GM23338 (cell line): ENCODE data around the gene EEPD1. TPM values are rescaled to one million over a fixed set of nuclear protein-coding genes. Genes with fewer than 3 reads are reported as not detected.
A peak's percentile ranks its signal among the peaks of the same experiment; 100 is the strongest.

ENCODE experiments used
- ATAC-seq: fragments of 200-7000 bp; cut with Tn5 transposase; 3 replicates; pipeline ENCODE4 v1.9.1; 2020
- DNase-seq: peaks from one replicate; pipeline ENCODE4 v3.0.0-alpha.2; 2015; ENCODE audit warnings: low spot score
- H2AFZ ChIP-seq: fragments of 200-600 bp; sonication (generic); 2 replicates; pipeline ENCODE4 v1.8.0; 2016; ENCODE audit warnings: antibody characterized with exemption, mild to moderate bottlenecking, moderate library complexity
- H3F3A ChIP-seq: fragments of 200-600 bp; sonication (generic); replicated peaks from 2 replicates; pipeline ENCODE4 v1.8.0; 2017; ENCODE audit warnings: antibody characterized with exemption, mixed run types, low read depth
- H3K27ac ChIP-seq: fragments of 200-600 bp; sonication (generic); 2 replicates; pipeline ENCODE4 v1.6.1; 2016; ENCODE audit warnings: low read depth
- H3K27me3 ChIP-seq: fragments of 200-600 bp; sonication (generic); 2 replicates; pipeline ENCODE4 v1.8.0; 2016; ENCODE audit warnings: mild to moderate bottlenecking, mixed run types, moderate library complexity; ENCODE audit not compliant: insufficient read depth
- H3K36me3 ChIP-seq: fragments of 200-600 bp; sonication (generic); 2 replicates; pipeline ENCODE4 v1.8.0; 2016; ENCODE audit warnings: mild to moderate bottlenecking; ENCODE audit not compliant: insufficient read depth
- H3K4me1 ChIP-seq: fragments of 200-600 bp; sonication (generic); 2 replicates; pipeline ENCODE4 v1.8.0; 2016; ENCODE audit warnings: mild to moderate bottlenecking, moderate library complexity; ENCODE audit not compliant: insufficient read depth
- H3K4me2 ChIP-seq: fragments of 200-600 bp; sonication (generic); 2 replicates; pipeline ENCODE4 v1.7.1; 2017; ENCODE audit warnings: mixed run types
- H3K4me3 ChIP-seq: fragments of 200-600 bp; sonication (generic); 2 replicates; pipeline ENCODE4 v1.6.1; 2016; ENCODE audit warnings: mixed run types
- H3K79me2 ChIP-seq: fragments of 200-600 bp; sonication (generic); replicated peaks from 2 replicates; pipeline ENCODE4 v1.8.0; 2017; ENCODE audit warnings: mild to moderate bottlenecking; ENCODE audit not compliant: insufficient read depth
- H3K9me2 ChIP-seq: fragments of 200-600 bp; sonication (generic); 2 replicates; pipeline ENCODE4 v1.8.0; 2017; ENCODE audit not compliant: insufficient read depth
- H4K20me1 ChIP-seq: fragments of 200-600 bp; sonication (generic); replicated peaks from 2 replicates; pipeline ENCODE4 v1.8.0; 2017; ENCODE audit warnings: mild to moderate bottlenecking; ENCODE audit not compliant: insufficient read depth
- H3K27ac Mint-ChIP-seq: 2 replicates; pipeline ENCODE4 v1.8.0; 2020; ENCODE audit warnings: inconsistent platforms, mild to moderate bottlenecking, moderate library complexity, mixed read lengths
- H3K27me3 Mint-ChIP-seq: 3 replicates; pipeline ENCODE4 v1.8.0; 2022; ENCODE audit warnings: low read depth, mild to moderate bottlenecking, moderate library complexity, mixed read lengths, inconsistent platforms; ENCODE audit not compliant: insufficient read depth, poor library complexity
- H3K36me3 Mint-ChIP-seq: 3 replicates; pipeline ENCODE4 v1.8.0; 2021; ENCODE audit warnings: low read depth, mild to moderate bottlenecking, inconsistent platforms, moderate library complexity, mixed read lengths
- H3K4me1 Mint-ChIP-seq: 3 replicates; pipeline ENCODE4 v1.8.0; 2020; ENCODE audit warnings: mild to moderate bottlenecking, inconsistent platforms, mixed read lengths
- H3K4me3 Mint-ChIP-seq: 3 replicates; pipeline ENCODE4 v1.8.0; 2021; ENCODE audit warnings: moderate library complexity, mild to moderate bottlenecking, inconsistent platforms, mixed read lengths
- H3K9me3 Mint-ChIP-seq: 3 replicates; pipeline ENCODE4 v1.8.0; 2020; ENCODE audit warnings: moderate library complexity, mild to moderate bottlenecking, inconsistent platforms, mixed read lengths
- CREB1 ChIP-seq: fragments of 250-450 bp; sonication (Bioruptor Pico); IDR thresholded peaks from 2 replicates; pipeline ENCODE4 v1.5.0; 2020; ENCODE audit warnings: low read depth, mild to moderate bottlenecking, moderate library complexity
- ETS1 ChIP-seq: IDR thresholded peaks from 2 replicates; pipeline ENCODE4 v1.6.1; 2016; ENCODE audit warnings: antibody characterized with exemption
- EZH2 ChIP-seq: fragments of 200-600 bp; sonication (generic); IDR thresholded peaks from one replicate; pipeline ENCODE4 v1.8.0; 2017; ENCODE audit warnings: antibody characterized with exemption, mild to moderate bottlenecking, low read depth; ENCODE audit not compliant: unreplicated experiment
- EZH2phosphoT487 ChIP-seq: fragments of 200-600 bp; sonication (generic); IDR thresholded peaks from one replicate; pipeline ENCODE4 v1.8.1; 2018; ENCODE audit warnings: antibody characterized with exemption; ENCODE audit not compliant: unreplicated experiment
- JUNB ChIP-seq: IDR thresholded peaks from one replicate; pipeline ENCODE4 v1.6.1; 2016; ENCODE audit warnings: antibody characterized with exemption; ENCODE audit not compliant: unreplicated experiment
- NANOG ChIP-seq: IDR thresholded peaks from 2 replicates; pipeline ENCODE4 v1.6.1; 2016; ENCODE audit warnings: antibody characterized with exemption, borderline replicate concordance
- POLR2AphosphoS5 ChIP-seq: IDR thresholded peaks from 2 replicates; pipeline ENCODE4 v1.6.1; 2016; ENCODE audit warnings: antibody characterized with exemption, low read depth
- STAT1 ChIP-seq: IDR thresholded peaks from one replicate; pipeline ENCODE4 v1.6.1; 2016; ENCODE audit warnings: antibody characterized with exemption; ENCODE audit not compliant: unreplicated experiment
- ZNF114 ChIP-seq: fragments of 250-450 bp; sonication (Bioruptor Pico); IDR thresholded peaks from 2 replicates; pipeline ENCODE4 v1.5.0; 2020; ENCODE audit warnings: mild to moderate bottlenecking, moderate library complexity
- ZNF331 ChIP-seq: fragments of 250-450 bp; sonication (Bioruptor Pico); IDR thresholded peaks from 2 replicates; pipeline ENCODE4 v1.5.0; 2020; ENCODE audit warnings: low read depth, mild to moderate bottlenecking, moderate library complexity
- polyA plus RNA-seq: library from polyadenylated mRNA; unstranded; fragments of >200 nt; fragmentation: Nextera tagmentation; extraction: Ambion mirVana; gene quantifications from 2 replicates; pipeline ENCODE4 v1.2.1, GENCODE V29; 2016
- total RNA-seq: library from RNA; depleted of rRNA; stranded (reverse); fragments of >200 nt; shearing (Covaris generic); gene quantifications from 2 replicates; pipeline ENCODE4 v1.2.3, GENCODE V29; 2014
- TF ChIP-seq, protein P1 (sequence below), 2 experiments: fragments of 200-600 bp in 1 of 2; sonication (generic) in 1 of 2; conservative IDR thresholded peaks; 2 replicates each; pipeline versions ENCODE4 v1.5.1 to v1.6.1; 2016 to 2017; ENCODE audit warnings: antibody characterized with exemption in 2 of 2, low read depth in 2 of 2, mild to moderate bottlenecking in 2 of 2, moderate library complexity in 1 of 2
- TF ChIP-seq, protein P2 (sequence below): fragments of 250-450 bp; sonication (Bioruptor Pico); IDR thresholded peaks from 2 replicates; pipeline ENCODE4 v1.5.0; 2020; ENCODE audit warnings: mild to moderate bottlenecking, moderate library complexity
- TF ChIP-seq, protein P3 (sequence below): IDR thresholded peaks from one replicate; pipeline ENCODE4 v1.6.1; 2018; ENCODE audit warnings: antibody characterized with exemption; ENCODE audit not compliant: unreplicated experiment

Gene EEPD1
- total and polyA plus RNA-seq, 2 experiments from 2014 or later, result 4.1 to 17.1 TPM

- Mint-ChIP-seq H3K4me1 (peaks cover 40% of the 10 kb centered on the region), H3K36me3 (peaks cover 15% of the 10 kb centered on the region; the same call in 2 of the 3 replicates), H3K9me3 (peaks cover 10% of the 10 kb centered on the region), H3K27me3 (peaks cover 11% of the 10 kb centered on the region), H3K27ac (peak overlapping the region; percentile 58; the same call in 1 of the 2 replicates), H3K4me3 (no peak overlapping the region)
- no peaks in the 10 kb centered on the region for H3K27me3 ChIP-seq
- no peak overlapping the region for H3K27ac ChIP-seq
- H3K4me1 ChIP-seq, result peaks cover 12% of the 10 kb centered on the region
- no peak overlapping the region for H3K4me2 ChIP-seq
- no peak overlapping the region for H2AFZ ChIP-seq
- no peaks in the 10 kb centered on the region for H4K20me1 ChIP-seq
- TF ChIP-seq, protein P1, sequence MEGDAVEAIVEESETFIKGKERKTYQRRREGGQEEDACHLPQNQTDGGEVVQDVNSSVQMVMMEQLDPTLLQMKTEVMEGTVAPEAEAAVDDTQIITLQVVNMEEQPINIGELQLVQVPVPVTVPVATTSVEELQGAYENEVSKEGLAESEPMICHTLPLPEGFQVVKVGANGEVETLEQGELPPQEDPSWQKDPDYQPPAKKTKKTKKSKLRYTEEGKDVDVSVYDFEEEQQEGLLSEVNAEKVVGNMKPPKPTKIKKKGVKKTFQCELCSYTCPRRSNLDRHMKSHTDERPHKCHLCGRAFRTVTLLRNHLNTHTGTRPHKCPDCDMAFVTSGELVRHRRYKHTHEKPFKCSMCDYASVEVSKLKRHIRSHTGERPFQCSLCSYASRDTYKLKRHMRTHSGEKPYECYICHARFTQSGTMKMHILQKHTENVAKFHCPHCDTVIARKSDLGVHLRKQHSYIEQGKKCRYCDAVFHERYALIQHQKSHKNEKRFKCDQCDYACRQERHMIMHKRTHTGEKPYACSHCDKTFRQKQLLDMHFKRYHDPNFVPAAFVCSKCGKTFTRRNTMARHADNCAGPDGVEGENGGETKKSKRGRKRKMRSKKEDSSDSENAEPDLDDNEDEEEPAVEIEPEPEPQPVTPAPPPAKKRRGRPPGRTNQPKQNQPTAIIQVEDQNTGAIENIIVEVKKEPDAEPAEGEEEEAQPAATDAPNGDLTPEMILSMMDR (conservative IDR thresholded peaks at IDR 0.05; ENCODE audit: low read depth in 2 of 2), result no peak
- TF ChIP-seq ZNF114 (CRISPR knock-in tag) (no peak), POLR2AphosphoS5 (no peak), NANOG (no peak), JUNB (no peak), EZH2phosphoT487 (no peak), ETS1 (no peak), CREB1 (no peak), ZNF331 (CRISPR knock-in tag) (no peak), EZH2 (no peak), STAT1 (no peak)
- TF ChIP-seq, protein P2, sequence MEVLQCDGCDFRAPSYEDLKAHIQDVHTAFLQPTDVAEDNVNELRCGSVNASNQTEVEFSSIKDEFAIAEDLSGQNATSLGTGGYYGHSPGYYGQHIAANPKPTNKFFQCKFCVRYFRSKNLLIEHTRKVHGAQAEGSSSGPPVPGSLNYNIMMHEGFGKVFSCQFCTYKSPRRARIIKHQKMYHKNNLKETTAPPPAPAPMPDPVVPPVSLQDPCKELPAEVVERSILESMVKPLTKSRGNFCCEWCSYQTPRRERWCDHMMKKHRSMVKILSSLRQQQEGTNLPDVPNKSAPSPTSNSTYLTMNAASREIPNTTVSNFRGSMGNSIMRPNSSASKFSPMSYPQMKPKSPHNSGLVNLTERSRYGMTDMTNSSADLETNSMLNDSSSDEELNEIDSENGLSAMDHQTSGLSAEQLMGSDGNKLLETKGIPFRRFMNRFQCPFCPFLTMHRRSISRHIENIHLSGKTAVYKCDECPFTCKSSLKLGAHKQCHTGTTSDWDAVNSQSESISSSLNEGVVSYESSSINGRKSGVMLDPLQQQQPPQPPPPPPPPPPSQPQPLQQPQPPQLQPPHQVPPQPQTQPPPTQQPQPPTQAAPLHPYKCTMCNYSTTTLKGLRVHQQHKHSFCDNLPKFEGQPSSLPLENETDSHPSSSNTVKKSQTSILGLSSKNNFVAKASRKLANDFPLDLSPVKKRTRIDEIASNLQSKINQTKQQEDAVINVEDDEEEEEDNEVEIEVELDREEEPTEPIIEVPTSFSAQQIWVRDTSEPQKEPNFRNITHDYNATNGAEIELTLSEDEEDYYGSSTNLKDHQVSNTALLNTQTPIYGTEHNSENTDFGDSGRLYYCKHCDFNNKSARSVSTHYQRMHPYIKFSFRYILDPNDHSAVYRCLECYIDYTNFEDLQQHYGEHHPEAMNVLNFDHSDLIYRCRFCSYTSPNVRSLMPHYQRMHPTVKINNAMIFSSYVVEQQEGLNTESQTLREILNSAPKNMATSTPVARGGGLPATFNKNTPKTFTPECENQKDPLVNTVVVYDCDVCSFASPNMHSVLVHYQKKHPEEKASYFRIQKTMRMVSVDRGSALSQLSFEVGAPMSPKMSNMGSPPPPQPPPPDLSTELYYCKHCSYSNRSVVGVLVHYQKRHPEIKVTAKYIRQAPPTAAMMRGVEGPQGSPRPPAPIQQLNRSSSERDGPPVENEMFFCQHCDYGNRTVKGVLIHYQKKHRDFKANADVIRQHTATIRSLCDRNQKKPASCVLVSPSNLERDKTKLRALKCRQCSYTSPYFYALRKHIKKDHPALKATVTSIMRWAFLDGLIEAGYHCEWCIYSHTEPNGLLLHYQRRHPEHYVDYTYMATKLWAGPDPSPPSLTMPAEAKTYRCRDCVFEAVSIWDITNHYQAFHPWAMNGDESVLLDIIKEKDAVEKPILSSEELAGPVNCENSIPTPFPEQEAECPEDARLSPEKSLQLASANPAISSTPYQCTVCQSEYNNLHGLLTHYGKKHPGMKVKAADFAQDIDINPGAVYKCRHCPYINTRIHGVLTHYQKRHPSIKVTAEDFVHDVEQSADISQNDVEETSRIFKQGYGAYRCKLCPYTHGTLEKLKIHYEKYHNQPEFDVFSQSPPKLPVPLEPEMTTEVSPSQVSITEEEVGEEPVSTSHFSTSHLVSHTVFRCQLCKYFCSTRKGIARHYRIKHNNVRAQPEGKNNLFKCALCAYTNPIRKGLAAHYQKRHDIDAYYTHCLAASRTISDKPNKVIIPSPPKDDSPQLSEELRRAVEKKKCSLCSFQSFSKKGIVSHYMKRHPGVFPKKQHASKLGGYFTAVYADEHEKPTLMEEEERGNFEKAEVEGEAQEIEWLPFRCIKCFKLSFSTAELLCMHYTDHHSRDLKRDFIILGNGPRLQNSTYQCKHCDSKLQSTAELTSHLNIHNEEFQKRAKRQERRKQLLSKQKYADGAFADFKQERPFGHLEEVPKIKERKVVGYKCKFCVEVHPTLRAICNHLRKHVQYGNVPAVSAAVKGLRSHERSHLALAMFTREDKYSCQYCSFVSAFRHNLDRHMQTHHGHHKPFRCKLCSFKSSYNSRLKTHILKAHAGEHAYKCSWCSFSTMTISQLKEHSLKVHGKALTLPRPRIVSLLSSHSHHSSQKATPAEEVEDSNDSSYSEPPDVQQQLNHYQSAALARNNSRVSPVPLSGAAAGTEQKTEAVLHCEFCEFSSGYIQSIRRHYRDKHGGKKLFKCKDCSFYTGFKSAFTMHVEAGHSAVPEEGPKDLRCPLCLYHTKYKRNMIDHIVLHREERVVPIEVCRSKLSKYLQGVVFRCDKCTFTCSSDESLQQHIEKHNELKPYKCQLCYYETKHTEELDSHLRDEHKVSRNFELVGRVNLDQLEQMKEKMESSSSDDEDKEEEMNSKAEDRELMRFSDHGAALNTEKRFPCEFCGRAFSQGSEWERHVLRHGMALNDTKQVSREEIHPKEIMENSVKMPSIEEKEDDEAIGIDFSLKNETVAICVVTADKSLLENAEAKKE (CRISPR knock-in tag), result no peak
- TF ChIP-seq, protein P3, sequence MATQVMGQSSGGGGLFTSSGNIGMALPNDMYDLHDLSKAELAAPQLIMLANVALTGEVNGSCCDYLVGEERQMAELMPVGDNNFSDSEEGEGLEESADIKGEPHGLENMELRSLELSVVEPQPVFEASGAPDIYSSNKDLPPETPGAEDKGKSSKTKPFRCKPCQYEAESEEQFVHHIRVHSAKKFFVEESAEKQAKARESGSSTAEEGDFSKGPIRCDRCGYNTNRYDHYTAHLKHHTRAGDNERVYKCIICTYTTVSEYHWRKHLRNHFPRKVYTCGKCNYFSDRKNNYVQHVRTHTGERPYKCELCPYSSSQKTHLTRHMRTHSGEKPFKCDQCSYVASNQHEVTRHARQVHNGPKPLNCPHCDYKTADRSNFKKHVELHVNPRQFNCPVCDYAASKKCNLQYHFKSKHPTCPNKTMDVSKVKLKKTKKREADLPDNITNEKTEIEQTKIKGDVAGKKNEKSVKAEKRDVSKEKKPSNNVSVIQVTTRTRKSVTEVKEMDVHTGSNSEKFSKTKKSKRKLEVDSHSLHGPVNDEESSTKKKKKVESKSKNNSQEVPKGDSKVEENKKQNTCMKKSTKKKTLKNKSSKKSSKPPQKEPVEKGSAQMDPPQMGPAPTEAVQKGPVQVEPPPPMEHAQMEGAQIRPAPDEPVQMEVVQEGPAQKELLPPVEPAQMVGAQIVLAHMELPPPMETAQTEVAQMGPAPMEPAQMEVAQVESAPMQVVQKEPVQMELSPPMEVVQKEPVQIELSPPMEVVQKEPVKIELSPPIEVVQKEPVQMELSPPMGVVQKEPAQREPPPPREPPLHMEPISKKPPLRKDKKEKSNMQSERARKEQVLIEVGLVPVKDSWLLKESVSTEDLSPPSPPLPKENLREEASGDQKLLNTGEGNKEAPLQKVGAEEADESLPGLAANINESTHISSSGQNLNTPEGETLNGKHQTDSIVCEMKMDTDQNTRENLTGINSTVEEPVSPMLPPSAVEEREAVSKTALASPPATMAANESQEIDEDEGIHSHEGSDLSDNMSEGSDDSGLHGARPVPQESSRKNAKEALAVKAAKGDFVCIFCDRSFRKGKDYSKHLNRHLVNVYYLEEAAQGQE, result no peak
- H3K79me2 ChIP-seq, result no peaks in the 10 kb centered on the region
- H3K4me3 ChIP-seq, result no peak overlapping the region
- H3F3A ChIP-seq, result no peaks in the 10 kb centered on the region
- no peaks in the 10 kb centered on the region for H3K9me2 ChIP-seq
- no peak for DNase-seq
- no peaks in the 10 kb centered on the region for H3K36me3 ChIP-seq
- ATAC-seq, result no peak
Observed at GRCh38 chr7:36261019-36261754, 108.1 kb downstream of the EEPD1 start.
